HepG2 (cell line): ENCODE results near the gene GRIN3B. TPM values are rescaled to one million over a fixed set of nuclear protein-coding genes. Genes with fewer than 3 reads are reported as not detected.

Source experiments
- ATAC-seq: fragments of 200-7000 bp; cut with Tn5 transposase; 3 replicates; pipeline ENCODE4 v1.9.1; 2020; ENCODE audit warnings: mild to moderate bottlenecking, moderate library complexity
- BruUV-seq: library from RNA; stranded (reverse); fragments of 400-500 nt; replicated peaks from 2 replicates; lab custom pipeline; 2021; lab: Mats Ljungman, UMichigan
- CTCF ChIA-PET: fragments of 300-600 bp; formaldehyde crosslinking; extraction: SDS; loops from one replicate; lab custom pipeline; 2021; ENCODE audit warnings: low total read pairs, inconsistent platforms, low intra/inter-chr PET ratio; lab: Yijun Ruan, JAX
- POLR2A ChIA-PET: fragments of 350-600 bp; sonication (Branson Sonifier 250); formaldehyde crosslinking; loops from one replicate; lab custom pipeline; 2020; ENCODE audit warnings: antibody characterized with exemption, inconsistent platforms; lab: Yijun Ruan, JAX
- DNase-seq: peaks from one replicate; pipeline ENCODE4 v3.0.0-alpha.2; 2015; ENCODE audit warnings: low spot score
- FAIRE-seq: peaks from 3 replicates; lab custom pipeline; 2011; peaks lifted over from hg19 to GRCh38; lab: Jason Lieb, UNC
- H2AFZ ChIP-seq: one replicate; pipeline ENCODE4 v1.6.1; 2011; ENCODE audit warnings: low read length, inconsistent platforms
- H3K27ac ChIP-seq: fragments of 300-600 bp; 3 replicates; pipeline ENCODE4 v1.8.0; 2011; ENCODE audit warnings: mixed run types, mild to moderate bottlenecking, mixed read lengths, low read length, inconsistent platforms; ENCODE audit not compliant: insufficient read depth; ENCODE audit errors: extremely low read length
- H3K27me3 ChIP-seq, 2 experiments: fragments of 200-600 bp in 1 of 2; 2 replicates in 1 of 2; 3 replicates in 1 of 2; pipeline versions ENCODE4 v1.6.0 to v1.8.0; 2011; ENCODE audit warnings: low read length in 2 of 2, mild to moderate bottlenecking in 2 of 2, moderate library complexity in 2 of 2, inconsistent platforms in 1 of 2; ENCODE audit not compliant: insufficient read depth in 2 of 2, control insufficient read depth in 1 of 2
- H3K36me3 ChIP-seq, 2 experiments: fragments of 200-600 bp in 1 of 2; replicated peaks in 1 of 2; 2 replicates in 1 of 2; 3 replicates in 1 of 2; pipeline versions ENCODE4 v1.5.1 to v1.8.0; 2011; ENCODE audit warnings: low read length in 2 of 2, inconsistent platforms in 1 of 2; ENCODE audit not compliant: insufficient read depth in 2 of 2, control insufficient read depth in 1 of 2
- H3K4me1 ChIP-seq: 2 replicates; pipeline ENCODE4 v1.5.1; 2012; ENCODE audit warnings: low read length, inconsistent platforms; ENCODE audit not compliant: insufficient read depth
- H3K4me2 ChIP-seq: 2 replicates; pipeline ENCODE4 v1.6.0; 2011; ENCODE audit warnings: low read depth, low read length, inconsistent platforms
- H3K4me3 ChIP-seq, 3 experiments: fragments of 200-600 bp in 1 of 3; sonication (generic), shearing (Covaris generic) in 1 of 3; replicated peaks in 1 of 3; 2 replicates each; pipeline ENCODE4 v1.5.1; 2011 to 2016; ENCODE audit warnings: low read length in 3 of 3, inconsistent platforms in 2 of 3, low read depth in 2 of 3, mild to moderate bottlenecking in 2 of 3, control low read depth in 1 of 3, mixed read lengths in 1 of 3; ENCODE audit not compliant: insufficient read depth in 1 of 3
- H3K79me2 ChIP-seq: one replicate; pipeline ENCODE4 v1.6.1; 2011; ENCODE audit warnings: low read length, inconsistent platforms; ENCODE audit not compliant: insufficient read depth
- H3K9ac ChIP-seq: 2 replicates; pipeline ENCODE4 v1.6.0; 2011; ENCODE audit warnings: mild to moderate bottlenecking, low read depth, low read length, inconsistent platforms; ENCODE audit not compliant: insufficient read depth
- H3K9me3 ChIP-seq: 2 replicates; pipeline ENCODE4 v1.5.1; 2012; ENCODE audit warnings: mild to moderate bottlenecking, low read length
- H4K20me1 ChIP-seq: 2 replicates; pipeline ENCODE4 v1.6.0; 2011; ENCODE audit warnings: inconsistent platforms, mild to moderate bottlenecking, low read length, moderate library complexity; ENCODE audit not compliant: insufficient read depth
- DZIP1 ChIP-seq: sonication (generic); formaldehyde crosslinking; IDR thresholded peaks from 2 replicates; pipeline ENCODE4 v1.5.0; 2020; ENCODE audit warnings: mild to moderate bottlenecking, missing genetic modification reagents
- HNRNPK ChIP-seq: fragments of 200-400 bp; formaldehyde crosslinking; IDR thresholded peaks from 2 replicates; pipeline ENCODE4 v1.6.1; 2018; ENCODE audit warnings: low read length, low read depth, moderate library complexity, mild to moderate bottlenecking; ENCODE audit not compliant: poor library complexity, severe bottlenecking
- TRIM24 ChIP-seq: sonication (generic); formaldehyde crosslinking; IDR thresholded peaks from 2 replicates; pipeline ENCODE4 v1.8.0; 2022; ENCODE audit warnings: mild to moderate bottlenecking, missing genetic modification reagents
- ZBTB33 ChIP-seq: sonication (generic); formaldehyde crosslinking; IDR thresholded peaks from 2 replicates; pipeline ENCODE4 v1.4.0; 2020; ENCODE audit warnings: missing genetic modification reagents
- ZNF251 ChIP-seq: sonication (generic); formaldehyde crosslinking; IDR thresholded peaks from 2 replicates; pipeline ENCODE4 v1.9.0; 2021; ENCODE audit warnings: mild to moderate bottlenecking, missing genetic modification reagents
- ZNF639 ChIP-seq: conservative IDR thresholded peaks from 2 replicates; pipeline ENCODE4 v1.6.1; 2018; ENCODE audit warnings: missing genetic modification reagents
- ZNF674 ChIP-seq: sonication (generic); formaldehyde crosslinking; IDR thresholded peaks from 2 replicates; pipeline ENCODE4 v1.5.0; 2020; ENCODE audit warnings: low read depth, mild to moderate bottlenecking, missing genetic modification reagents
- ZNF788 ChIP-seq: sonication (generic); formaldehyde crosslinking; IDR thresholded peaks from 2 replicates; pipeline ENCODE4 v1.5.0; 2020; ENCODE audit warnings: mild to moderate bottlenecking, missing genetic modification reagents, borderline replicate concordance
- WGBS: methylation state at CpG from one replicate; pipeline ENCODE4 v1.1.6; 2017; ENCODE audit warnings: low lambda C conversion rate; 5-methylcytosine and 5-hydroxymethylcytosine counted together
- in situ Hi-C: cut with HindIII; loops from 2 replicates; pipeline ENCODE4 v1.10.0; 2017; ENCODE audit warnings: low pct_unique_long_range_greater_than_20kb; ENCODE audit not compliant: extremely low pct_ligation_motif_present
- intact Hi-C: fragments of 100-400 bp; cut with micrococcal nuclease; formaldehyde crosslinking; loops from one replicate; pipeline ENCODE4 v1.10.0; 2022; ENCODE audit not compliant: unreplicated experiment
- polyA plus RNA-seq, 8 experiments: library from polyadenylated mRNA; depleted of rRNA in 3 of 8; stranded (reverse) in 7 of 8; unstranded in 1 of 8; fragments of >200 nt; fragmentation: Illumina TruSeq in 4 of 8; extraction: Trizol in 4 of 8; gene quantifications; 2 replicates each; pipeline versions ENCODE4 v1.2.1 to v1.2.3, GENCODE V29; 2011 to 2016; ENCODE audit warnings: low read depth in 4 of 8, missing spikeins in 1 of 8, mixed read lengths in 1 of 8; ENCODE audit not compliant: insufficient read depth in 1 of 8
- total RNA-seq, 5 experiments: library from RNA; depleted of rRNA; stranded (reverse); fragments of >200 nt; fragmentation: Illumina TruSeq; extraction: Trizol; gene quantifications; 2 replicates each; pipeline ENCODE4 v1.2.3, GENCODE V29; 2016; ENCODE audit warnings: low read depth in 1 of 5

The GRIN3B gene
- total and polyA plus RNA-seq, 2 of the 13 experiments (the other 11 are each of a cell fraction or from before 2014, with no cell fraction given), result 0.07 to 0.20 TPM

- Histone ChIP-seq H3K4me1 (peaks cover 43% of the 10 kb centered on the region), H4K20me1 (no peaks in the 10 kb centered on the region), H2AFZ (no peak overlapping the region), H3K9me3 (no peaks in the 10 kb centered on the region), H3K27me3 (no peaks in the 10 kb centered on the region)
- DNase-seq, result no peak
- BruUV-seq, result no TSS peak
- ATAC-seq, result no peak
- intact Hi-C loops (loop anchor here (10.0 kb wide), 1 partner anchor 55 kb away; the partner anchor contains the start of gene GPX4), in situ Hi-C loops (no loop called here)
- peak; percentile 0 for TF ChIP-seq HNRNPK
- 0 out of 2 replicates have a peak, but pooled peaks have one; percentile 41 for TF ChIP-seq ZBTB33 (CRISPR knock-in tag)
- TF ChIP-seq ZNF674, result no peak
- TF ChIP-seq, all 625 proteins: peak for 2
- H3K79me2 ChIP-seq, result no peaks in the 10 kb centered on the region
- H3K36me3 ChIP-seq, result peaks cover 4 to 13% of the 10 kb centered on the region in 2 experiments; a peak in 3 of 5 replicates
- H3K27ac ChIP-seq, result no peak overlapping the region
- ChIA-PET CTCF (no interaction called here), POLR2A (no interaction called here)
- FAIRE-seq, result no peak
- H3K9ac ChIP-seq, result no peak overlapping the region
- no peak overlapping the region for H3K4me2 ChIP-seq
- no peak overlapping the region for H3K4me3 ChIP-seq
- 87% methylated on average over 11 of the region's 11 CpGs for WGBS
Observed at GRCh38 chr19:1049800-1050199, 49.6 kb downstream of the GRIN3B start.

- H4K20me1 ChIP-seq, result no peaks in the 10 kb centered on the region
- no peaks in the 10 kb centered on the region for H3K27me3 ChIP-seq
- H3K9me3 ChIP-seq, result no peaks in the 10 kb centered on the region
- ATAC-seq, result peak; percentile 74
- POLR2A ChIA-PET, result interaction anchor here (0.6 to 1.9 kb wide), 12 partner anchors 8 to 132 kb away, joined by 3 to 9 read pairs (median 4); partner anchors contain the start of genes ABCA7 and ARHGAP45
- intact Hi-C loops, result loop anchor here (10.0 kb wide), 1 partner anchor 54 kb away; the partner anchor contains the start of gene GPX4
- peaks cover 32% of the 10 kb centered on the region for H3K4me1 ChIP-seq
- FAIRE-seq, result no peak
- peak overlapping the region; percentile 69 for H3K9ac ChIP-seq
- peak overlapping the region; percentile 85 for H3K4me2 ChIP-seq
- peaks cover 7 to 21% of the 10 kb centered on the region in 2 experiments; a peak in 3 of 5 replicates for H3K36me3 ChIP-seq
- no TSS peak for BruUV-seq
- H3K27ac ChIP-seq, result peak overlapping the region; percentile 75
- no peak for DNase-seq
- 2% methylated on average over 17 of the region's 31 CpGs for WGBS
- CTCF ChIA-PET, result no interaction called here
- in situ Hi-C loops, result no loop called here
- no peaks in the 10 kb centered on the region for H3K79me2 ChIP-seq
- peak overlapping the region; percentile 71 for H2AFZ ChIP-seq
- peak overlapping the region; percentile 62 to 75 (median 64); a peak in 5 of 6 replicates for H3K4me3 ChIP-seq
- TF ChIP-seq ZNF639 (CRISPR knock-in tag) (0 out of 2 replicates have a peak, but pooled peaks have one; percentile 36), DZIP1 (CRISPR knock-in tag) (peak; percentile 91), ZNF788 (CRISPR knock-in tag) (peak; percentile 80; the same call in 1 of the 2 replicates), ZNF251 (CRISPR knock-in tag) (0 out of 2 replicates have a peak, but pooled peaks have one; percentile 36), TRIM24 (CRISPR knock-in tag) (no peak)
Observed at GRCh38 chr19:1050989-1051788, 51.0 kb downstream of the GRIN3B start.
